ENCODE results near the gene TMOD3.
"Not testable (repeated sequence)": the region's sequence is repeated elsewhere in the genome, so short reads cannot be mapped to it uniquely, and the experiment has no call there.

TMOD3 gene

DNA sequence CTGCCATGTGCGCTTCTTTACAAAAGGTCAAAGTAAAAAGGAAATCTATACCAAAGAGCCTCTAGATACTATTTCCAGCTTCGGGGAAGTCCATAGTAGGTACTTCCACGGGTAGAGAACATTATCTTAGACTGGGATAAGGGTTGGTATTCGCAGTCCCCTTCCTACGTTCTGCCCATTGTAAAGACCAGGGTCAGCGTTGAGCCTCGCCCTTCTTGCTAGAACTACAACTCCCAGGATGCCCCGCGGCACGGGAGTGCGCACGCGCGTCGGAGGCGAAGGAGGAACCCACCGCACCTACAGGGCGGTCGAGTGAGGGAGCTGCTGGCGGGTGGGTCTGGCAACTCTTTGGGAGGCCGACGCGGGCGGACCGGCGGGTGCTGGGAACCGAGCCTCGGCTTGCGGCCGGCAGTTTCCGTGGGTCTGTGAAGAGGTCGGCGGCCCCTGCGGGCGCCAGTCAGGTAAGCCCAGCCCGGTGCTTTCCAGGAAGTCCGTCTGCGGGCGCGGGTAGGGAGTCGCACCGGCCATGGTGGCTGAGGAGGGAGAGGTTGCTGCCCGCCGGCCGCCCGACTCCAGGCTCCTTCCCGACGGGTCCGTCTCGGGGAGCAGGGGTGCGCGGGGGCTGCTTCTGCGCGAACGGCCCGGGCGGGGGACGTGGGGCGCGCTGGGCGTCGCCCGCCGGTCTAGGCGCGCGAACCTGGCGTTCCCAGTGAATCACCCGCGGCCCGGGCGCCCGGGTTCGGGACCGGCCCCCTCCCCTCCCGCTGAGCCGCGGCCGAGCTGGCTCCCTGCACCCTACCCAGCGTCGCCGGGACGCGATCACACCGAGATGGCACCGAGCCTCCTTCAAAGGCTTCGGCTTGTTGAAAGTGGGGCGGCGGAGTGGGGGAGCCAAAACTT, at the start of gene TMOD3:
Gene TMOD3, plus strand, starts transcription at position 278 of the 900 bp plus-strand sequence. CDS start 33,232 bp downstream, outside the sequence.
- peak; percentile 81 to 86 for DNase-seq (ENCODE audit: low read depth in 2 of 2)

- DNase-seq (ENCODE audit: low read depth in 2 of 2): no peak
Measured at GRCh38 chr15:51780636-51781035, 48.8 kb upstream of the TMOD3 start.

- DNase-seq (ENCODE audit: low read depth in 2 of 2): no peak
Measured at GRCh38 chr15:51781506-51781905, 47.9 kb upstream of the TMOD3 start.

GRCh38 chr15:51782357-51782896, 47.0 kb upstream of the TMOD3 start:
- DNase-seq (ENCODE audit: low read depth in 2 of 2): no peak

- no peak for DNase-seq (ENCODE audit: low read depth in 2 of 2)
Measured at GRCh38 chr15:51783967-51784366, 45.5 kb upstream of the TMOD3 start.

DNA sequence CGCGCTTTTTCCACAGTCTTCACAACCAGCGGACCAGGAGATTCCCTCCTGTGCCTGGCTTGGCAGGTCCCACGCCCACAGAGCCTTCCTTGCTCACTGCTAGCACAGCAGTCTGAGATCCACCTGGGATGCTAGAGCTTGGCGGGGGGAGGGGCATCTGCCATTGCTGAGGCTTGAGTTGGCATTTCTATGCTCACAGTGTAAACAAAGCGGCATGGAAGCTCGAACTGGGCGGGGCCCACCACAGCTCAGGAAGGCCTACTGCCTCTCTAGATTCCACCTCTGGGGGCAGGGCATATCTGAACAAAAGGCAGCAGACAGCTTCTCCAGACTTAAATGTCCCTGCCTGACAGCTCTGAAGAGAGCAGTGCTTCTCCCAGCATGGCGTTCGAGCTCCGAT, 42.3 kb upstream of the TMOD3 start:
- not testable (repeated sequence) for DNase-seq (ENCODE audit: low read depth in 2 of 2)

DNA sequence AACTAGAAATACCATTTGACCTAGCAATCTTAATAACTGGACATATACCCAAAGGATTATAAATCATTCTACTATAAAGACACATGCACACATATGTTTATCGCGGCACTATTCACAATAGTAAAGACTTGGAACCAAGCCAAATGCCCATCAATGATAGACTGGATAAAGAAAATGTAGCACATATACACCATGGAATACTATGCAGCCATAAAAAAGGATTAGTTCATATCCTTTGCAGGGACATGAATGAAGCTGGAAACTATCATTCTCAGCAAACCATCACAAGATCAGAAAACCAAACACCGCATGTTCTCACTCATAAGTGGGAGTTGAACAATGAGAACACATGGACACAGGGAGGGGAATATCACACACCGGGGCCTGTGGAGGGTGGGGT, 37.0 kb upstream of the TMOD3 start:
- DNase-seq (ENCODE audit: low read depth in 2 of 2): not testable (repeated sequence)

GRCh38 chr15:51793521-51794305, 35.7 kb upstream of the TMOD3 start:
- no peak for DNase-seq (ENCODE audit: low read depth in 2 of 2)

GRCh38 chr15:51796847-51797401, 32.5 kb upstream of the TMOD3 start:
- no peak for DNase-seq (ENCODE audit: low read depth in 2 of 2)

- no peak for DNase-seq (ENCODE audit: low read depth in 2 of 2)
Measured at GRCh38 chr15:51798281-51798680, 31.2 kb upstream of the TMOD3 start.

DNA sequence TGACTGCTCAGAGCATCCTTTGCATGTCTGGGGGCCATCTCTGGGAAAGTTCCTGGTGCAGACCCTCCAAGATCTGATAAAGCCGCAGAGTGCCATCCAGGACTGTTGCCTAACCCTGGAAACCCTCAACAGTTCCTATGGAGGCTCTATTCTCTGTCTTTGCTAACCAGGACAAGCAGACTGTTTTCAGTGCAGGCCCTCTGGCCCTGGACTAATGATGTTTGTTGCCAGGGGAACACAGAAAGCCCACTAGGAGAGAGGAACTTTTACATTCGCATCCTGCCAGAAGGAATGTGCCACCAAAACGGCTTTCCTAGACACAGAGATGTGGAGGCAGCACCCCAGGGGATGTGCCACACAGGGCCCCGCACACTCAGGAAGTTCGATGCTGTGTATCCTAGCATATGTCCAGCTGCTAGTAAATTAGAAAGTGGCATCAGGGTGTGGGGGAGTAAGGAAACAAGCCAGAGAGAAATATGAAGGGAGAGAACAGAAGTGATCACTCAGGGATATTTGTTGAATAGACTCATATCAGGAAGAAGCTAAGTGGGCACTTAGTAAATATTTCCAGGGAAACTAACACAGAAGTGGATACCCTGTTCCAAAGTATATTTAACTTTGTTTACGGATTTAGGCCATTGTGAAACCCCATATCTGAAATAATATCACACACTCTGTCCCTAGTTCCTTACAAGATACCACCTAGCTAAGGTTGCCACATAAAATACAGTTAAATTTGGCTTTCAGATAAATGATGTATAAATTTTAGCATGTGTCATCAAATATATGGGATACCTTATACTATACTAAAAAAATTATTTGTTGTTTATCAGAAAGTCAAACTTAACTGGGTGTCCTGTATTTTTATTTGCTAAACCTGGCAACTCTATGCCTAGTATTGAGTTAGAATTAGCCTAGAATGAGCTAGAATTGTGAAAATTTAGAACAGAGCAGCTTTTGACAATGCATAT, 29.9 kb upstream of the TMOD3 start:
- DNase-seq (ENCODE audit: low read depth in 2 of 2): no peak

GRCh38 chr15:51801391-51801835, 28.0 kb upstream of the TMOD3 start:
- DNase-seq (ENCODE audit: low read depth in 2 of 2): no peak

- DNase-seq (ENCODE audit: low read depth in 2 of 2): no peak
Measured at GRCh38 chr15:51802593-51802992, 26.9 kb upstream of the TMOD3 start.

DNA sequence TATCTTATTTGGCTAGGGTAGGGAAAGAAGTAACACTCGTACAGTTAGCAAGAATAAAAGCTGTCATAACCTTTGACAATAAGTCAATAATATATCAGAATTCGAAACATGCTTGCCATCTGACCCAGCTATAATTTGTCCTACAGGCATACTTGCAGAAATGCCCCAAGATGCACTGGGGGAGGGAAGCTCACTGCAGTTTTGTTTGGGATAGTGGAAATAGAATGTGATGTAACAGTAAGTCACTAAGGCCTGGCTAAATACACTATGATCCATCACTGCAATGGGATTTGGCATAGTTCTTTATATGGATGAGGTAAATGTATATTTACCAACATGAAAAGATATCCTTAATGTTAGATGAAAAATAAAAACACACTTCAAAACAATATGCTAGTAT, 25.5 kb upstream of the TMOD3 start:
- no peak for DNase-seq (ENCODE audit: low read depth in 2 of 2)

- DNase-seq (ENCODE audit: low read depth in 2 of 2): no peak
Measured at GRCh38 chr15:51806123-51806522, 23.3 kb upstream of the TMOD3 start.

GRCh38 chr15:51809457-51809856, 20.0 kb upstream of the TMOD3 start:
- DNase-seq (ENCODE audit: low read depth in 2 of 2): no peak

DNA sequence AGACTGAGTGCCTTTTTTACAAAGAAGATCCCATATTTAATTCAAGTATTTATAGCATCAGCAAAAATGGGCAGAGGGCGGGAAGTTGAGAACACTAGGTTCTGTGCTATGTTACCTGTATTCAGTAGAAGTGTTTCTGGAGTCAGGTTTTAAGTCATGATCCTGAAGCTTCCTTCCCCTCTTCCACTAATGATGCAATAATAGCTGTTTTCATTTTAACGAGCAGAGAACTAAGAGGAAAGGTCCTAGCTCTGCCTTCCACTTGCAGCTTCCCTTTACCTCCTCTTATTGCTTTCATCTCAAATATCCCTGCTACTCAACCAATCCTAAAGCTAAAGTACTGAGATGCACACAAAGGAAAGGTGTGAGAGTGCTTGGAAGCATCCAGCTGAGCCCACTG, 16.9 kb upstream of the TMOD3 start:
- DNase-seq (ENCODE audit: low read depth in 2 of 2): no peak

DNA sequence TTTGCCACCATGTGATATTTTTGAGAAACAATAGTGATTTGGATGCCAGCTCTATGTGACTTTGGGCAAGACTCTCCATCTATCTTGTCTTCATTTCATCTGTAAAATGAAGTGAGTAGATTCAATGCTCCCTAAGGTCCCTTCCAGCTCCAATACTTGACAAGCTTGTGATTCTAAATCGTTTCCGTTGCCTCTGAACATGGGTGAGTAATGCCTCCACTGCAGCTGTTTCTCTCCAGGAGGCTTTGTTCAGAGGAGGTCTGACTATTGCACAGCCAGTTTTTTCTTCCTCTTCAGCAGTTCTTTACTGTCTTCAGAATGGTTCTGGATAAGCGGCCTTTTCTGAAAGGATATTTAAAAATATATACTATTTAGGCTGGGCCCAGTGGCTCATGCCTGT, 14.8 kb upstream of the TMOD3 start:
- no peak for DNase-seq (ENCODE audit: low read depth in 2 of 2)

GRCh38 chr15:51816611-51817010, 12.8 kb upstream of the TMOD3 start:
- no peak for DNase-seq (ENCODE audit: low read depth in 2 of 2)

- no peak for DNase-seq (ENCODE audit: low read depth in 2 of 2)
Measured at GRCh38 chr15:51818150-51818549, 11.3 kb upstream of the TMOD3 start.

DNA sequence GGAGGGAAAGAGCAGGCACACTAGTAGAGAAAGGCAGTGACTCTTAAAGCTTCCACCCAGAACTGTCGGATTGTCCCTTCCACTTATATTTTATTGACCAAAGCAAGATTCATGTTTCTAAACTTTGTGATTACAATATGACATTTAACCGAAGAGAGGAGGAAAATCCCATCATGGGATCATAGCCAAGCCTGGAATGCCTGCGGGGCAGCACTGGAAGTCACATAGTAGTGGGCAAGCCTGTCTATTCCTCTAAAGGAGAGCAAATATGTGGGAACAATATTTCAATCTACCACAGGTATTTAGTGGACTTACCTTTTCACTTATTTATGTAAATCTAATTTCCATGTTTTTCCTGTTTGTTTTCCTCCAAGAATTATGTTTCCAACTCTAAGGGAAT, 3.8 kb upstream of the TMOD3 start:
- no peak for DNase-seq (ENCODE audit: low read depth in 2 of 2)
